ENCODE measurements around the gene UQCC5.

Gene UQCC5

DNA sequence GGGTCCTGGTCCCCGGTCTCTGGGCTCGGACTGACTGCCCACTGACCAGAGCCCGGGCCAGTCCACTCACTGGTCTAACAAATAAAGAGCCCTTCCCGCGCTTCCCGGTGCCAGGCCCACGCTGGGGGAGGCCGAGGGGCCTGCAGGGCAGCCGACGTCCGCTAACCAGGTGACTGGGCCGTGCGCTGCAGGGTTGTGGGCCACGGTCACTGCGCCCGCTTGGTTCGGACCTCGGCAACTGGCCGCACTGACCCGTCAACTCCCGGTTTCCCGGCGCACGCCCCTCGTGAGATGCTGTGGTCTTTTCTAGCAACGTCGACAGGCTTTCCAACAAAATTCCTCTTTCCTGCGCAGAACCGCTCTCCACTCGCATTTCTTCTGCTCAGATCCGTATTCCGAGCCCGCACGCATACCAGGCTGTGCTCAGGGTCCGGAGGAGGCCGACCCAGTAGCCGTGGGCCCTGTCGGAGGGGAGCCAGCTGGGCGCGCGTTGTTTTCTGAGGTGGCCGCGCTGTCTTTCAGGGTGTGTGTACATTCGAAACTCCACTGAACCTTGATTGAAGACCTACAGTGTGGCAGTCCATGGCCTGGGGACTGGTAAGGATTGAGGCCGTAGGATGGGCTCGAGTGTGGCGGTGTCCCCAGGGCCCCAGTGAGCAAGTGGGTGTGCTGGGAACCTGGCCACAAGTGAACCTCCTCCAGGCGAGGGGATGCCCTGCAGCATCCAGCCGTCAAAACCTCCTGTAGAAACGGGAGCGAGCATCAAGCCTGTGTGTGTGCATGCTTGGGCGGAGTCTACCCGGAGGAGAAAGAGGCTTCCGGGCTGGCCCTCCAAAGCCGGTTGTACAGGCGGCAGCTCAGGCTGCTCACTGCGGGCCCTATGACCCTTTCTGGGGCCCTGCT is 1.9 kb upstream of the UQCC5 start:
- no peak for DNase-seq (ENCODE audit: low read depth)

- no peak for DNase-seq (ENCODE audit: low read depth)
Measured at GRCh38 chr3:52535411-52536111, 844 bp upstream of the UQCC5 start.

DNA sequence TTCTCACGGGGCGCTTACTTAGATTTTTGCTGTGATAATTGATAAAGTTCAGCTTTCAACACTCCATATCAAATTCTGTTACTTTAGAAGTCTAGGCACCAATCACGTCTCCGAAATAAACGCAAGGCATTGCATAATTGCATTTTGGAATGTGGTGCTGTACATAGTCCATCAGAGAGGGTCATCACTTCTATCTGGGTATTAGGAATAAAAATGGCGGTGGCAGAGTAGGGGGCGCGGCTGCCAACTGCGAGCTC is 365 bp upstream of the UQCC5 start:
- DNase-seq (ENCODE audit: low read depth) = no peak

- DNase-seq (ENCODE audit: low read depth) = no peak
Measured at GRCh38 chr3:52537165-52537620, 788 bp downstream of the UQCC5 start.

GRCh38 chr3:52537726-52538421 is 1.5 kb downstream of the UQCC5 start:
- DNase-seq (ENCODE audit: low read depth) = no peak

- DNase-seq (ENCODE audit: low read depth) = no peak
Measured at GRCh38 chr3:52539010-52539653, 2.7 kb downstream of the UQCC5 start.

- DNase-seq (ENCODE audit: low read depth) = no peak
Measured at GRCh38 chr3:52541050-52541449, 4.6 kb downstream of the UQCC5 start.

- no peak for DNase-seq (ENCODE audit: low read depth)
Measured at GRCh38 chr3:52544937-52545336, 8.5 kb downstream of the UQCC5 start.

DNA sequence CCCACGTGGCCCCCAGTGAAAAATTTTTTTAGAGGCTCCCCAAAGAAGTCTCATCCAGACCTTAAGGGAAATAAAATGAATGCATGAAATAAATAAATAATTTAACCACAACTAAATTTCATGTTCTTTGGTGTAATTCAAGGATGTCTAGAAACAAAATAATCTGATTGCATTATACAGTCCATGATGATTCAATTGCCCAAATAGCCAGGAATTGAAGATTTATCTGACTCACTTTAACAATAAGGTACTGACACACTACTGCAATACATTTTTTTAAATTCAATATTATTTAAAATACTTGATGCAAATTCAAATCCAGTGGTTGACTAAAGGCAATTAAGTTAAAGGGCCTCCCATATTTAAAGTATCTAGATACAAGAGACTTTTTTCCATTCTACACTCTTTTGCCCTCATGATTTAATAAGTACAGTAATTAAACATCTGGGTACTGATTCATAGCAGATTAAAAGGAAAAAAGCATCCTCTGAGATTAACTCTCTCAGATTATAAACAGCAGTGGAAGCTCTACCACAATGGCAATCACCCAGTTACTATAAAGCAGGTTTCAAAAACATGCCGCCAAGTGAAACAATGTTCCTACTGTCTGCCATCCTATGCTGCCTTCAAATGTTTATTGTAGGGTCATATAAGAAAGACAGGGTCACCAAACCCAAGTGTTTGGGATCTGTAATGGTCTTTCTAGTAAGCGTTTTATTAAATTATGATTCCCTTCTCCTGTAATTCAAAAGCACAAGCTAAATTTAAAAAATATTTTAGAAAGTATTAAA is 9.9 kb downstream of the UQCC5 start:
- DNase-seq (ENCODE audit: low read depth) = no peak

DNA sequence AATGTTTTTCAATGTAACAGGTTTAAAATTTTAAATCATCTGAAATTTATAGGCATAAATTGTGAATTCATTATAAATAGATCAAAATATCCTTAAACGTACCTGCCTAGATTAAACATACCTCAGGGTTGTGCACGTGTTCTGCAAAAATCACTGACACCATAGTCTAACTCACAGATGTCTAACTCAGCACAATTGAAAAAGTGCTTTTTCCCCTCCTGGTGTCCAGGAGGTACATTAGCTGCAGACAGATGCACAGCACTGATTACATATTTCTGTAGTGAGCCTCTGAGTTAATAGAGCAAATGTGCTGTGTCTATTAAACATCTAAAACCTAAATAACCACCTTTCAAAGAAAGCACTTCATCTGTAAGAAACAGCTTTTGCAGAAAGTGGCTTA is 10.7 kb downstream of the UQCC5 start:
- no peak for DNase-seq (ENCODE audit: low read depth)

- no peak for DNase-seq (ENCODE audit: low read depth)
Measured at GRCh38 chr3:52551118-52551517, 14.7 kb downstream of the UQCC5 start.

- DNase-seq (ENCODE audit: low read depth) = no peak
Measured at GRCh38 chr3:52552089-52552488, 15.7 kb downstream of the UQCC5 start.

DNA sequence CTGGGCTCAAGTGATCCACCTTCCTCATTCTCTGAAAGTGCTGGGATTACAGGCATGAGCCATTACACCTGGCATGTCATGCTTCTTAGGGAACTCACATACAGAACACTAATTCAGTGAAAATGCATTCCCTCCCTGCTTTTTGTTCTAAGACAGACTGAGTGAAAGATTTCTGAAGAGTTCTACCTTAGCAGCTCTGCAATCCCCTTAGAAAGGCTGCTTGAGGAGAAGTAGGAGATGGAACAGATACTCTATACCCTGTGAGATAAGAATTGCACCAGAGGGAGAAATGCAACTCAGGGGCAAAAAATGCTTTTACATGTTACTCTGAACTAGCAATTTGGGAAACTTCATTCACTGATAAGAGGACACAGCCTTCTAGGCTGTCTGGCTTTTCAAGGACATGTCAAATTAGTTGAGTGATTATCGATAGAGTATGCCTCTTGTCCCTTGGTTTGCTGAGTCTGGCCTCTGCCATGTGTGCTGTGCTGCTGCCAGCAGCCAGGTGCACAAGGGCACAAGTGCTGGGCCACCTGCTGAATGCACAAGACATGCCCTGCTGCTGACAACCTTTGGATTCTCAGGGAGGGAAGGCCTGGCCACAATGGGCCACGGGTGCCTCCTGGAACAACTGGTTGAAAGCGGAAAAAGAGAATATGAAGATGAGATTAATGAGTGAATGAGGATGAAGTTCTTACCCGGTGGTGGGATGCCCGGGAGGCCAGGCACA is 17.8 kb downstream of the UQCC5 start:
- DNase-seq (ENCODE audit: low read depth) = no peak

DNA sequence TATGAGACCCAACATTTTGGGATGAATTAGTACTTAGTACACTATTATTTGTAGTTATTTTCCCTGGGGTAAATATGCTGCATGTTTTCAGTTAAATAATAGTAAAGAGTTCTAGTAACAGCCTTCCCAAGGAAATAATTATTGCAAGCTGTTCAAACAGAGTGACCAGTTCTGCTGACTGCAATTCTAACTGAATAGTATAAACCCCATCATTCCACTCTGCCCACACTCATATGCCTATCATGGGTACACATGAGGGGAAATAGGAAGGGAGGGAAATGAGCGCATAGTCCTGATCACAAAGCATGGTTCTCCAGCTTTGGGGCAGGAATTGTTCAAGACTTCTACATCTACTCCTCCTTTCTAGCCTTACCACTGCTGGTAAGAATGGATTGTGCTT is 18.7 kb downstream of the UQCC5 start:
- no peak for DNase-seq (ENCODE audit: low read depth)

DNA sequence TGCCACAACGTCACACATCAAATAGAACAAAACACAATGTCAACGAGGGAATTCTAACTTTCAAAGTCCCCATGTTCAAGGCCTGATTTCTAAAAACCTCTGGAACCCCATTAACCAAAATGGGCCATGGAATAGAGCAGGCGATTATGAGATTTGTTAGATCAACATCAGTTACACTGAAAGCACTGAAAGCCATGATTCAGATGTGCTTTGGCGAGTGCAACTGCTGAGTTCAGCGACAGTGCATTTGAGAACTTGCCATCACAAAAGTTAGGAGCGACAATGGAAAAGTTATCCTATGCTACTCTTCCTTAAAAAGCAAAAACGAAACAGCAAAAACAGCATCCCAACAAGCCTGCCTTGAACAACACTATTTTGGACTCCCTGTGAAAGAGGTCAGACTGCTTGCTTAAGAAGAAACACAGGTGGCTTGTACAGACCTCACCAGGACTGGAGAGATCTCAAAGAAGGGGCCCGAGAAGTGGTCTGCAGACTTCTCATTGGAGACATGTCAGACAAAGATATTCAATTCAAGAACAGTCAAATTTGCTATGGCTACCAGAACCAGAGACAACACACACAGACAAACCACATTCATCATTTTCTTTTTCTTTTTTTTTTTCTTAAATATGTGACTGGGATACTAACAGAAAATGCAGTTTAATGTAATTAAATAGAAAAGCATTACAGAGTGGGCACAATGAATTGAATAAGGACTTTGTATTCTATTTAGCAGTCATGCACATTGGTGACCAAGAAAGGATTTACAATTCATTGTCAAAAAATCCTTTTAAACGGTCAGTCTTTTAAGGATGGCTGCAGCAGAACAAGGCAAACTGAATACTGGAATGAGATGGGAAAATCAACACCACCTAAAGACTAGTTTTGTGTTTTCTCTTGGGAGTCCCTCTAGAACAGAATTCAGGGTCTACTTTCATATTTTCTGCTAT is 20.9 kb downstream of the UQCC5 start:
- no peak for DNase-seq (ENCODE audit: low read depth)

GRCh38 chr3:52558436-52558835 is 22.0 kb downstream of the UQCC5 start:
- no peak for DNase-seq (ENCODE audit: low read depth)

GRCh38 chr3:52561028-52561747 is 24.8 kb downstream of the UQCC5 start:
- no peak for DNase-seq (ENCODE audit: low read depth)

DNA sequence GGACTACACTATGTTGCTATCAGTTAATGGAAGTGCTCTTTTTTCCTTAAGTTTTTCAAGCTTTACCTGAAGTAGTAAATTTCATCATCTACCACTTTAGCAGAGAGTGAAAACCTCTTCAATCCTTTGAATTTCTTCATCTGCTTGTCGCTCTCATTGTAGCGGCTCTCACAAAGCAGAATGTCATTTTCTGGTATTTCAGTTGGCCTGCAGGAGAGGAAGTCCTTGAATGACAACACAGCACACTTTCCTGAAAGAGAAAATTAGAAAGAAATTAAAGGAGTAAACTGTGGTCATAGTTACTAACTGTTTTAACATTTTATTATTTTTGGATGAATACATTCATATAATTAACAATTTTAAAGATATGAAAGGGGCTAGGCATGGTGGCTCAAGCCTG is 27.6 kb downstream of the UQCC5 start:
- DNase-seq (ENCODE audit: low read depth) = no peak

DNA sequence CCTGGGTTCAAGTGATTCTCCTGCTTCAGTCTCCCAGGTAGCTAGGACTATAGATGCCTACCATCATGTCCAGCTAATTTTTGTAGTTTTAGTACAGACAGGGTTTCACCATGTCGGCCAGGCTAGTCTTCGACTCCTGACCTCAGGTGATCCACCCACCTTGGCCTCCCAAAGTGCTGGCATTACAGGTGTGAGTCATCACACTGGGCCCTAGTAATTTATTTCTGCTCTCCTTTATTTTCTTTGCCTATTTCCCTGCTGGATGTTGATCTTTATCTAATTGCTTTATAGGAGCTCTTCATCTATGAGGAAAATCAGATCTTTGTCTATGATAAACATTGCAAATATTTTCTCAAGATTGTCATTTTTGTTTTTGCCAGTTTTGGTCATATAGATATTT is 31.7 kb downstream of the UQCC5 start:
- DNase-seq (ENCODE audit: low read depth) = no peak
